Activated T-helper 1 cell treated with Interleukin-2 at 50 U/mL for 16 hours (primary cell): ENCODE results near the gene HOXC4.
"Not testable (repeated sequence)": the region's sequence is repeated elsewhere in the genome, so short reads cannot be mapped to it uniquely, and the experiment has no call there.

Experiments
- DNase-seq: peaks from one replicate; pipeline ENCODE4 v3.0.0-alpha.2; 2020; ENCODE audit warnings: low read depth

The HOXC4 gene

GRCh38 chr12:54041097-54041690 lies 12.4 kb upstream of the HOXC4 start:
- no peak for DNase-seq

DNA sequence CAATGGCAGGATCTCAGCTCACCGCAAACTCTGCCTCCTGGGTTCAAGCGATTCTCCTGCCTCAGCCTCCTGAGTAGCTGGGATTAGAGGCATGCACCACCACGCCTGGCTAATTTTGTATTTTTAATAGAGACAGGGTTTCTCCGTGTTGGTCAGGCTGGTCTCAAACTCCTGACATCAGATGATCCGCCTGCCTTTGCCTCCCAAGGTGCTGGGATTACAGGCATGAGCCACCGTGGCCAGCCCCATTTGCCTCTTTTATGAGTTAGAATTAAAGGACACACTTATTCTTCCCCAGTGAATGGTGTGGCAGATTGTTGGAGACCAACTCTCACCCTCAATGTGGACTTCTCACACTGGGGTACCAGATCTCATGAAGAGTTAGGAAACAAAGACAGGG lies 11.6 kb upstream of the HOXC4 start:
- not testable (repeated sequence) for DNase-seq

GRCh38 chr12:54042970-54043853 lies 10.4 kb upstream of the HOXC4 start:
- DNase-seq = no peak

- DNase-seq = no peak
Observed at GRCh38 chr12:54044425-54045103, 9.1 kb upstream of the HOXC4 start.

- no peak for DNase-seq
Observed at GRCh38 chr12:54045401-54045800, 8.2 kb upstream of the HOXC4 start.

DNA sequence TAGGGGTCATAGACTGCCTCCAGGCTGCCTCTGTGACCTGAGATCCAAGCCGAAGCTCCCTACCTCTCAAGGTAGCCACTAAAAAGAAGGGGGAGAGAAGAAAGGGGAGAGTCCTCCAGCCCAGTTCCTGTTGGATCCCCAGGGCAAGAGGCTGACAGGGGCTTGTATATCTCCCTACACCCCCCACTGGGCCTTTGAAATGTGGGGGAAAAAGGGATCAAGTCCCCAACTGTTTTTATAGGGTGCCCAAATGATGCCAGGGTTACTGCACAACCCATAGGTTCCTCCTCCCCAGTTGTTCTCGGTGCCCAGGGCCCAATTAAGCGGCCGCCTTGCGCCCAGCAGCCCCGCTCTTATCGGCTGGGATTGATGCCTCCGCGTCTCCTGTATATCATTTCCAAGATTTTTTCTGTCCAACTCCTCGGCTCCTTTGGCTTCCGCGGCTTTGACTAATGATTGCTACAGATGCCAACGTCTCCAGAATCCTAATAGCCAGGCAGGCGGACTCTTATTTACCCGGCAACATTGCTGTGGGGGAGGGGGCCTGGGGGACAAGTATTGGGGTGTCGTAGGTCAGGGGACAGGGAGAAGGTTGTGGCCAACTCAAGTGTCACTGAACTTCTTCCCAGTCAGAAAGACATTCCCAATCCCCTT lies 7.6 kb upstream of the HOXC4 start:
- DNase-seq = no peak

DNA sequence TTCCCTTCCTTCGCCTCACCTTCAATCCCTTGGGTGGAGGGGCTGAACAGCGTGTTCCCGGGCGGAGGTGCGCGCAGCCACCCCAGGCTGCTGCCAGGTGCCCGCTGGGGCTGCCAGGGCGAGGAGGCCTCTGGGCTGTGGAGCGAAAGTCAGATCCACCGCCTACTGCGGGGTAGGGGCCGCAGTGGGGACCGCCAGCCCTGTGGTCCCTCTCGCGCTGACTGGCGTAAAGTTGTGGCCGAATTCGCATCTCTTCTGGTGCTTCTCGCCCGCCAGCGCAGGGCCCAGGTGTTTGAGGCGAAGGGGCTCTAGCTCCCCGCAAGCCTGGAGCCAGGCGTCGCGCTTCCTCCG lies 6.9 kb upstream of the HOXC4 start:
- no peak for DNase-seq

GRCh38 chr12:54047160-54047963 lies 6.3 kb upstream of the HOXC4 start:
- DNase-seq = no peak

GRCh38 chr12:54047964-54048303 lies 5.7 kb upstream of the HOXC4 start:
- no peak for DNase-seq

DNA sequence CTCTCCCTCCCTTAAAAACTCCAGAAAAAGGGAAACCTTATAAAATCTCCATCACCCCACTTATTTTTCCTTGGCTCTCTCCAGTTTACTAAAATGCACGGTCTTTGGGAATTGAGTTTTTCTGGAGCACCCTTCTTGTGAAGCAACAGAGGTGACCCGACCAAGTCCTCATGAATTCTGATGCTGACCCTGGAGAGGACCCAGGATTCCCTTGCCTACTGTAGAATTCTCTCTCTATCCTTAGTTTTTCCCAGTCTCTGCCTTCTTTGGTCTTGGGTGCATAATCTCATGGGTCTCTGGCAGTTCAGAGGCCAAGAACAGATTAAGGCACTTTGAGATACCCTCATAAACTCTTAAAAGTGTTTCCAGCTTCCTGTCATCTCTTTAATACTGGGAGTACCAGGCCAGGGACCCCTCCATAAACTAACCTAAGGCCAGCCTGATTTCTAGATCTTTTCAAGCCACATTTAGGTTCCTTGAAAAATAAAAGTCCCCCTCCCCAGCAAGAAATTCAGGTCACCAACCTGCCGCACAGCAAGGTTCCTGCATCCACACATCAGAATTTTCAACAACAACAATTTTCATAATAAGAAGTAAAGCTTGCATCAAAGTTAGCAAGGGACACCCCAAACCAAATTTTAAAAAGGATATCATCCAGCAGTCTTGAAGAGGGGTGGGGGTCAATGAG lies 5.1 kb upstream of the HOXC4 start:
- DNase-seq = no peak

- DNase-seq = no peak
Observed at GRCh38 chr12:54049108-54049507, 4.5 kb upstream of the HOXC4 start.

DNA sequence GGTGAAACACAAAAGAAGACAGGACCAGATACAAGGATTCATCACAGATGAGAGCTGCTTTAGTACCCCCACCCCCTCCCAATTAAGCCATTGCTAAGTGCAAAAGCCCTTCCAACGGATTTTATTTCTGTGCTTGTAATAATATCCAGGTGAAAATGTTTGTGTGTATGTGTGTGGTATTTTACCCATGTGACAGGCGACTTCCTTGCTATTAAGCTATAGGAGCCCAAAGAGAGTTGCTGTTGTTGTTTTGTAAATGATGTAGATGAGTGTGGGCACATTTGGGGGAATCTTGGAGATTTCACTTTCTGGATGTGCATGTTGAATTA lies 3.2 kb upstream of the HOXC4 start:
- DNase-seq = no peak

DNA sequence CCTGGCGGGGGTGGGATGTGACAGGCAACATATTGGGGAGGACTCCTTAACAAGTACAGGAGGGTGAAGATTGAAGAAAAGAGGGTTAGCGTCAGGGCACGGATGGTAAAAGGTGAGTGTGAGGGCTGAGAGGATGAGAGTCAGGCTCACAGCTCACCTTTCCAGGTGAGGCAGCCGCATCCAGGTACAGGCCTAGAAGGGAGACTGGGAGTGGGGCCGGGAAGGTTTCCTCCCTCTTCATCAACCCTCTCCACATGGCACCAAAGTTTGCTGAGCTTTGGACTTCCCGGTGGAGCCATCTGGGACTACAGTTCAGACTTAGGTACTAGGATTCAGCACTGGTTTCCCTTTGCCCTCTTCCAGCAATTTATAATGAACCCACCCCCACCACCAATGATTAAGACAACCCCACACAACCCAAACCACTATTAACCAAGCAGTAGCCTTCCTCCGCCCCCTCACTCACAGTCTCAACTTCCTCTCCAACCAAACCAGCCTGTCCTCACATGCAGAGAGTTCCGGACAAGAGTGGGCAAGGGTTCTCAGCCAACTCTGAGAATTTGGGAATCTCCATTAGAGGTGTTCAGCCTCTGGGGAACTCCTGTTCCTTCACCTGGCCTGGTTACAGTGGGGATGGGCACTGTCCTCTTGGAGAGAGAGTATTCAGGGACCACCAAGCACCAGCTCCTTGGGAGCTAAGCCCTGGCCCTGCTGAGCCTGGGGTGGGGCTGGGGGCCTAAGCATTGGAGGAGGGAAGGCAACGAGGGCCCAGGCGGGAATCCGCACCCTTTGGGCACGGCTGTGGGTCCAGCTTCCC lies 2.4 kb upstream of the HOXC4 start:
- DNase-seq = no peak

DNA sequence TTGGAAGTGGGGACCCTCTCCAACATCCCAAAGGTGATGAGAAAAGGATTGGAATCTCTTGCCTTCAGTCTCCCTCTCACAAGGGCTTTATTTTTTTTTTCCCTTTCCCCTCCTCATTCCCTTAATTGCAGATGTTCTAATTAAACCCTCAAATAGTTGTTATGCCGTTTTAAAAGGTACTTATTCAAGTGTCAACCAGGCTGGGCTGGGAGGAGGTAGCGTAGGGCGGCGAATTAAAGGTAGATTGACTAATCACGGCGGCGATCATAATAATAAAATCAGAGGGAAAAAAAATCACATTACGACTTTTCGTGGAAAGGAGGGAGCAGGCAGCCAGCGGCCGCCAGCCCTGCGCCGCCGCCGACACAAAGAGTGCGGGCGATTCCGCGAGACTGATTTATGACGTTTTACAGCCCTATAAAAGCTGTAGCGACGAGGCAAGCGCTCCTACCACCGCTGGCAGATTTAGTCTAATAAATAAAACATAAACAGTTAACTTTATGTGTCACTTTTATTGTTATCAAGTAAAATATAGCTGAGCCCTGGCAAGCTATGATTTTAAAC lies 1.7 kb upstream of the HOXC4 start:
- DNase-seq = no peak

DNA sequence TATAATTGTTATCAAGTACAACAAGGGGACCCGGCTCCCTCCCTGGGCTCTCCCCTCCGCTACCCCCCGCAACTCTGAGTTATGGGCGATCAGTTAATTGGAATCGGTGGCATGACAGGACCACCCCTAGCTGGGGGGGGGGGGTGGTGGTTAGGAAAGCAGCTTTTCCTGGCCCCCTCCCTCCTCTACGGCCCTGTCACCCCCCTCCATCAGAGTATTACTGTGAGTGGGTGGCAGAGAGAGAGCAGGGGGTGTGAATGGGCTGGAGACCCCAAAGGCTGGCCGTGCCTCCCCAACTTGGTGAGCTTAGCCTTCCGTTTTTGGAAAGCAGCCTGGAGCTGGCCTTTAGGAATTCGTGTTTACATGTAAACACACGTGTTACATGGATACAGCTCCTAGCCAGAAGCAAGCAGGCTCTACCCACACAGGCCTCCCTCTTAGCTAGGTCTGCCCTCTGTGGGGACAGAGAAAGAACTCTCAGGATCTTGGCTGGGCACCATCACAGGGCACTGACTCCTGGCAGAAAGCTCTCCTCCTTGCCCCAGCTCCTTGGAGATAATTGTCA lies 1.1 kb upstream of the HOXC4 start:
- no peak for DNase-seq

DNA sequence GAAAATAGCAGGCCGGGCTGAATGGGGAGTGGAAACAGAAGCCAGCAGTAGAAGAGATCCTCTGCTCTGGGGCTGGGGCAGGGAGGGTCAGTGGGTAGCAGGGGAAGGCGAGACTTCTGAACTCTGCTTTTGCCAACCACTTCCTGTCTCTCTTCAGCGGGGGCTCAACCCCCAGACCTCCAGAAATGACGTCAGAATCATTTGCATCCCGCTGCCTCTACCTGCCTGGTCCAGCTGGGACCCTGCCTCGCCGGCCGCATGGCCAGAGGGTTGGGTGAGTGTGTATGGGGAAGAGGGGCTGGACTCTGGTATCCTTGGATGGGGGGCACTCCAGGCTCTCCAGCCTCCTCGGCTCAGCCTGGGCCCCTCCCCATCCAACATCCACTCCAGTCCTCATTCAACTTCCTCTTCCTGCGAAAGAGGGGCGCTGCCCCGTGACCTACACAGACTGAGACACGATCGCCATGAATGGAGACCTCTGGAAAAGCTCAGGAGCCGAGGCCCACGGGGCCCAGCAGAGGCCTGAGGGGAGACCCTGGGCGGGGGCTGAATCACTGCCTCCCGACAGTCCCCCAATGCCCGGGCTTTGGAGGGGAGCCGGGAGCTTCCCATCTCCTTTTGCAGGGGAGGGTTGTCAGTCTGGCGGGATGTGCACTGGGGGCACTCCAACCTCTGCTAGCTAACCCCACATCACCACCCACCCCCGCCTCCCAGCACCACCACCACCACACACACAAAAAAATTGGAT lies 458 bp upstream of the HOXC4 start:
- DNase-seq = no peak

DNA sequence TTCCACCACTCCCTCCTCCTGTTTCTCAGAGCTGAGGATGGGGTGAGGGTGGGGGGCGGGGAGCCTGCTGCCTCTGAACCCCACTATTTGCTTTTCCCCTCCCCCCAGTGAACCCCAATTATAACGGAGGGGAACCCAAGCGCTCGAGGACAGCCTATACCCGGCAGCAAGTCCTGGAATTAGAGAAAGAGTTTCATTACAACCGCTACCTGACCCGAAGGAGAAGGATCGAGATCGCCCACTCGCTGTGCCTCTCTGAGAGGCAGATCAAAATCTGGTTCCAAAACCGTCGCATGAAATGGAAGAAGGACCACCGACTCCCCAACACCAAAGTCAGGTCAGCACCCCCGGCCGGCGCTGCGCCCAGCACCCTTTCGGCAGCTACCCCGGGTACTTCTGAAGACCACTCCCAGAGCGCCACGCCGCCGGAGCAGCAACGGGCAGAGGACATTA lies 1.1 kb downstream of the HOXC4 start:
- DNase-seq = no peak

- no peak for DNase-seq
Observed at GRCh38 chr12:54055552-54055951, 1.9 kb downstream of the HOXC4 start.

DNA sequence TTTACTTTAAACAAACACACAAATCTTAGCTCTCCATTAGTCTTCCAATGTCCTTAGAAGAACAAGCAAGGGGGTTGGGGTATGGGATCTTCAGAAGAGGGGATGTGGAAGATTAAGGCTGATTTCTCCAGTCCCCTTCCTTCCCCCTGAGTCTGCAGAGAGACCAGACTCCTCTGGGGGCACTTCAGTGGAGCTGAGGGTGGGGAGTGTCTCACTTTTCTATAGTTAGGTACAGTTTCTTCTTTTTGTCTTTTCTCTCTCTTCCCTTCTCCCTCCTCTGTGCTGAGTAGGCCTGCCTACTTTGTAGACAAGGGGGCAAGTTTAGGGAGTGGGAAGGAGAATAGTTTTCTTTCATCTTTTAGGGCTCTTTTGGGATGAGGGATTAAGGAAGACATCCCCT lies 2.5 kb downstream of the HOXC4 start:
- DNase-seq = no peak
